Epithelial cell of esophagus (primary cell): ENCODE measurements around the gene NRP2.
A peak's percentile ranks its signal among the peaks of the same experiment; 100 is the strongest.

Experiments used
- DNase-seq: peaks from one replicate; pipeline ENCODE4 v3.0.0; 2010; ENCODE audit warnings: low read depth
- H3K4me3 ChIP-seq: 2 replicates; pipeline ENCODE4 v1.5.1; 2011; ENCODE audit warnings: mild to moderate bottlenecking, low read length, control low read depth
- TF ChIP-seq, protein P1 (sequence below): IDR thresholded peaks from 2 replicates; pipeline ENCODE4 v1.5.1; 2011; ENCODE audit warnings: low read depth, mild to moderate bottlenecking, low read length, control low read depth, inconsistent platforms; ENCODE audit not compliant: insufficient read depth; ENCODE audit errors: missing control alignments

Gene NRP2

GRCh38 chr2:205757271-205757670, 75.0 kb downstream of the NRP2 start:
- TF ChIP-seq, protein P1, sequence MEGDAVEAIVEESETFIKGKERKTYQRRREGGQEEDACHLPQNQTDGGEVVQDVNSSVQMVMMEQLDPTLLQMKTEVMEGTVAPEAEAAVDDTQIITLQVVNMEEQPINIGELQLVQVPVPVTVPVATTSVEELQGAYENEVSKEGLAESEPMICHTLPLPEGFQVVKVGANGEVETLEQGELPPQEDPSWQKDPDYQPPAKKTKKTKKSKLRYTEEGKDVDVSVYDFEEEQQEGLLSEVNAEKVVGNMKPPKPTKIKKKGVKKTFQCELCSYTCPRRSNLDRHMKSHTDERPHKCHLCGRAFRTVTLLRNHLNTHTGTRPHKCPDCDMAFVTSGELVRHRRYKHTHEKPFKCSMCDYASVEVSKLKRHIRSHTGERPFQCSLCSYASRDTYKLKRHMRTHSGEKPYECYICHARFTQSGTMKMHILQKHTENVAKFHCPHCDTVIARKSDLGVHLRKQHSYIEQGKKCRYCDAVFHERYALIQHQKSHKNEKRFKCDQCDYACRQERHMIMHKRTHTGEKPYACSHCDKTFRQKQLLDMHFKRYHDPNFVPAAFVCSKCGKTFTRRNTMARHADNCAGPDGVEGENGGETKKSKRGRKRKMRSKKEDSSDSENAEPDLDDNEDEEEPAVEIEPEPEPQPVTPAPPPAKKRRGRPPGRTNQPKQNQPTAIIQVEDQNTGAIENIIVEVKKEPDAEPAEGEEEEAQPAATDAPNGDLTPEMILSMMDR: no peak
- DNase-seq: no peak
- no peak overlapping the region for H3K4me3 ChIP-seq

- peak; percentile 37 for DNase-seq
- no peak overlapping the region for H3K4me3 ChIP-seq
- TF ChIP-seq, protein P1: no peak
These were observed 75.8 kb downstream of the NRP2 start for GRCh38 chr2:205758051-205758450.

GRCh38 chr2:205758500-205758899, 76.2 kb downstream of the NRP2 start:
- TF ChIP-seq, protein P1: no peak
- no peak overlapping the region for H3K4me3 ChIP-seq
- DNase-seq: no peak

DNA sequence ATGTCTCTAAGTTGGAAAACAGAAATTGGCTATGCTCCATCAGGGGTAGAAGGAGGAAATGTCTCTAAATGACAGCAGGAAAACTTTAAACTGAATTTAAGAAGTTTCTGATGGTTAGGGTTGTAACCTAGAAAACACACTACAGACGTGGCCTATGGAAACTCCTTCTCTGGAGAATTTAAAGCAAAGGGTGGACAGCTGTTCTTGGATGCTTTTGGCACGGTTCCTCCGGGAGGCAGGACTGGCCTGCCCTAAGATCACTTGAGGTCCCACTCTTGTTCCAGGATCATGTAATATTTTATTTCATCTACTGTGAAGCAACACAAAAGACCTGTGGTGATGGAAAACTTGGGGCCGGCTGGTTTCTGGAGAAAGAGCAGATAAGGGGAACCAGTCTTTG, 77.0 kb downstream of the NRP2 start:
- no peak overlapping the region for H3K4me3 ChIP-seq
- TF ChIP-seq, protein P1: no peak
- no peak for DNase-seq

DNA sequence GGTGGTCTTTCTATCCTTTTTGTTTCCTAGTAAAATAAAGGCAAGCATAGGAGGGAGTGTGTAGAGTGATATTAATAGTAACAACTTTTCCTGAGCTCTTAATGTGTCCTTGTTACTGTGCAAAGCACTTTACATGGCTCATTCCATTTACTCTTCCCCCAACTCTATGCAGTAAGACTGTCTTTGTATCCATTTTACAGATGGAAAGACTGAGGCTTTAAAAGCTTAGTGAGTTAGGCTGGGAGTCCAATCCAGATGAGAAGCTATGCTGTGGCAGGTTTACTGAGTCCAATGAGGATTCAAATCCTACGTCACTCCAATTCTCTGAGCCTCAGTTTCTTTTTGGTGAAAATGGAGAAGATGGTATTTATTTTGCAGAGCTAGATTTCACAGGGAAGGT, 77.4 kb downstream of the NRP2 start:
- no peak overlapping the region for H3K4me3 ChIP-seq
- TF ChIP-seq, protein P1: no peak

DNA sequence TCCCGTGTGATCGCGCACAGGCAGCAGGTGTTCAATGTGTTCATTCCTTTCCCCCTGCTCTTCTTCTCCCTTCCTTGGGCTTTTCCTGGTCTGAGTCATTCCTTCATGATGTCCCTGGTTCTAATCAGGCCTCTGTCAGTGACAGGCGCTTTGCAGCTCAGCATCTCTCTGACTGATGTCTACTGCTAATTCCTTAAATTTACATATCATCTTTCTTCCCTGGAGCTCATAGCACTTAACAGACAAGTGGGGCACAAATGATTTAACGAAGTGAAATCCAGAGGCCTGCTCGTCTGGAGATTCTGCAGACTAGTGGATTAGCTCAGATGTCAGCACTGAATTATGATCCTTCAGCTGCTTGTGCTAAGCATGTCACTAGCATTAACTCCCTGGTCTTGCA, 77.9 kb downstream of the NRP2 start:
- TF ChIP-seq, protein P1: no peak
- no peak for DNase-seq
- no peak overlapping the region for H3K4me3 ChIP-seq

More for the DNA sequence above, 77.4 kb downstream of the NRP2 start:
- DNase-seq: no peak

GRCh38 chr2:205761421-205761820, 79.1 kb downstream of the NRP2 start:
- TF ChIP-seq, protein P1: no peak
- H3K4me3 ChIP-seq: no peak overlapping the region
- DNase-seq: no peak
